Spleen (tissue), 11 donors: ENCODE results near the gene NDUFAF8. TPM values are rescaled to one million over a fixed set of nuclear protein-coding genes. Genes with fewer than 3 reads are reported as not detected.

Experiments used
- DNase-seq: peaks from one replicate; pipeline ENCODE4 v3.0.0-alpha.2; 2020
- H3K27ac ChIP-seq, 8 donors: fragments of 200-600 bp; sonication (generic) in 7 of 8; 1 replicate in 4 of 8; 2 replicates in 4 of 8; pipeline versions ENCODE4 v1.5.0 to v1.8.0; 2016 to 2021; ENCODE audit warnings: inconsistent platforms in 4 of 8, mild to moderate bottlenecking in 4 of 8, moderate library complexity in 1 of 8
- H3K27me3 ChIP-seq, 7 donors: fragments of 200-600 bp; sonication (generic) in 6 of 7; replicated peaks in 1 of 7; 1 replicate in 4 of 7; 2 replicates in 3 of 7; pipeline versions ENCODE4 v1.5.0 to v1.8.0; 2016 to 2021; ENCODE audit warnings: inconsistent platforms in 3 of 7, mild to moderate bottlenecking in 1 of 7
- H3K36me3 ChIP-seq, 6 donors: fragments of 200-600 bp; sonication (generic) in 5 of 6; 1 replicate in 4 of 6; 2 replicates in 2 of 6; pipeline versions ENCODE4 v1.5.0 to v1.8.0; 2016 to 2021; ENCODE audit warnings: inconsistent platforms in 2 of 6
- H3K4me1 ChIP-seq, 6 donors: fragments of 200-600 bp; sonication (generic) in 5 of 6; 1 replicate in 3 of 6; 2 replicates in 3 of 6; pipeline versions ENCODE4 v1.5.0 to v1.8.0; 2016 to 2021; ENCODE audit warnings: inconsistent platforms in 3 of 6
- H3K4me3 ChIP-seq, 8 donors: fragments of 200-600 bp; sonication (generic) in 7 of 8; 1 replicate in 4 of 8; 2 replicates in 4 of 8; pipeline versions ENCODE4 v1.5.0 to v1.8.0; 2016 to 2021; ENCODE audit warnings: inconsistent platforms in 4 of 8, mild to moderate bottlenecking in 4 of 8, moderate library complexity in 2 of 8
- H3K9me3 ChIP-seq, 8 donors: fragments of 200-600 bp; sonication (generic) in 7 of 8; 1 replicate in 4 of 8; 2 replicates in 4 of 8; pipeline versions ENCODE4 v1.5.0 to v1.8.0; 2016 to 2021; ENCODE audit warnings: inconsistent platforms in 4 of 8
- POLR2A ChIP-seq, 3 donors: fragments of 450-650 bp; IDR thresholded peaks; one replicate each; pipeline ENCODE4 v1.5.1; 2017; ENCODE audit warnings: antibody characterized with exemption in 3 of 3, mild to moderate bottlenecking in 1 of 3
- POLR2AphosphoS5 ChIP-seq, 3 donors: sonication (generic); formaldehyde crosslinking; IDR thresholded peaks; one replicate each; pipeline ENCODE4 v1.5.1; 2017; ENCODE audit warnings: antibody characterized with exemption in 3 of 3
- WGBS, 5 donors: extraction: QIAGEN DNeasy Blood & Tissue Kit in 3 of 5; methylation state at CpG; one replicate each; pipeline versions ENCODE4 v1.1.5 to v1.1.7; 2013 to 2018; 5-methylcytosine and 5-hydroxymethylcytosine counted together
- intact Hi-C: fragments of 100-400 bp; cut with DNase I; formaldehyde crosslinking; loops from one replicate; pipeline ENCODE4 v1.15.0; 2023; ENCODE audit warnings: low total_unique reads
- polyA plus RNA-seq, 3 donors: library from polyadenylated mRNA; stranded (reverse); fragments of 200-250 nt; gene quantifications; one replicate each; pipeline ENCODE4 v1.2.1, GENCODE V29; 2013
- total RNA-seq, 7 donors: library from RNA; depleted of rRNA in 3 of 7; stranded (reverse); fragments of >200 nt in 3 of 7; fragmentation: NEBNext Ultra II Directional in 4 of 7; extraction: Animal tissue kit (Norgen Biotek cat#: 25700) in 4 of 7; gene quantifications; one replicate each; pipeline versions ENCODE4 v1.1.0 to v1.2.1, GENCODE V29; 2016 to 2021
- TF ChIP-seq, protein P1 (sequence below), 11 experiments: fragments of 200-600 bp in 7 of 11; fragments of 450-650 bp in 4 of 11; sonication (generic) in 4 of 11; IDR thresholded peaks in 8 of 11; conservative IDR thresholded peaks in 3 of 11; 1 replicate in 7 of 11; 2 replicates in 4 of 11; pipeline versions ENCODE4 v1.4.0 to v1.8.0; 2016 to 2021; ENCODE audit warnings: antibody characterized with exemption in 11 of 11, inconsistent platforms in 4 of 11, mild to moderate bottlenecking in 1 of 11
- donor health status: healthy with polysubstance abuse.
- donor health status: DM: no; HTN: no; CAD: no; lungs with moderate emphysema.
- donor health status: DM: no; HTN: no; CAD: no.
- donor health status: Bipolar disorder and iron deficiency.
- donor health status: healthy.
- donor health status: DM: no; HTN: no; CAD: no.
- donor health status: DM: yes; HTN: yes; CAD: no.

NDUFAF8 gene
- total and polyA plus RNA-seq, 10 donors: 22.0 to 57.6 (median 39.5) TPM

DNA sequence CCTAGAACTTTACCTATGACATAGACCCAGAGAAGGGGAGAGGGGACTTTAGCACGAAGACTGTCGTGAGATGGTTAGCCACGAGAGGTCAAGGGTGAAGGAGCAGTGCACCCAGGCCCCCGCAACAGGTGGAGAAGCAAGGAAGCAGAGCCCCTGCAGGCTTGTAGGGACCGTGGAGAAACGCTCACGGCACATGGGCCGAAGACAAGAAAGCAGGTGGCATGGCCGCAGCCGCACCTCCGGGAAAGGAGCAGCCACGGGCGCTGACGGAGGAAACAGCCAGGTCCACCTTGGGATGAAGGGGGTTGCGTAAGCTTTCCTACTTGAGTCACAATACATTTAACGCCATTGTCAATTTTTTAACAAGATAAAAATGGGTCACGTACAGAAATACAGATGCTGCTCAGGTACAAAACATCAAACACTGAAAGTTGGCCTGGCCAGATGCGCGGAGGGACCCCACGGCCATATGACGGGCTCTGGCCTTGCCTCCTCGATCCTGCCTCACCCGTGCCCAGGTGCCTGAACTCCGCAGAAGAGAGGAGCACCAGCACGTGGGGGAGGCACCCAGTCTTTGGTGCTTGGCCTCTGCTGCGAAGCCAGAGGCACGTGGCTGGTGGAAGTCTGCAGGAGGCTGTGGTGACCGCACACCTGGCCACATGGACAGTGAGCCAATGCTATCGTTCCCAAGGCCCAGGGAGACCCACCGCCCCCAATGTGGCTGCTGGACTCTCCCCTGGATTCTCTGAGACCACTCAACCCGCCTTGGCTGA lies 34.8 kb downstream of the NDUFAF8 start:
- Histone ChIP-seq H3K36me3 (peaks cover 3 to 100% (median 84%) of the 10 kb centered on the region in 6 donors), H3K27ac (peak overlapping the region in 3 of 8 donors; percentile 70 to 78 (median 77)), H3K9me3 (no peaks in the 10 kb centered on the region), H3K27me3 (no peaks in the 10 kb centered on the region), H3K4me1 (peaks cover 0 to 42% (median 16%) of the 10 kb centered on the region in 6 donors), H3K4me3 (no peak overlapping the region)
- intact Hi-C loops: no loop called here
- WGBS, 5 donors: 87 to 98% (median 93%) methylated on average over 27 to 31 of the region's 31 CpGs
- DNase-seq: no peak
- TF ChIP-seq POLR2A (IDR thresholded peaks at IDR 0.05) (no peak), POLR2AphosphoS5 (IDR thresholded peaks at IDR 0.05) (no peak)

DNA sequence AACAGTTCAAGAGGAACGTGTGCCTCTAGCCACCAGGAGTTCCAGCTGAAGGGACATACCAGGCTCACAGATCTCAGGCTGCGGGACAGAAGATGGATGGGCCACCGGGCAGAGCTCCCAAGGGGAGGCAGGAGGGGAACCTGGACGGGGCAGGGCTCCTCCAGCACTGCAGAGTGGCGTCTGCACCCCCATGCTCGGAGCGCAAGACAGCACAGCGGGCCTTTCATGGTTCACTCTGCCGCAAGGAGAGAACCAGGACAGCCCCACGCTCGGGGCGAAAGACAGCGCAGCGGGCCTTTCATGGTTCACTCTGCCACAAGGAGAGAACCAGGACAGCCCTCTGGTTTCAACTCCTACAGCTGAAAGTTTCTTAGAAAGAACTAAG lies 35.3 kb downstream of the NDUFAF8 start:
- no peak for DNase-seq
- TF ChIP-seq, protein P1, sequence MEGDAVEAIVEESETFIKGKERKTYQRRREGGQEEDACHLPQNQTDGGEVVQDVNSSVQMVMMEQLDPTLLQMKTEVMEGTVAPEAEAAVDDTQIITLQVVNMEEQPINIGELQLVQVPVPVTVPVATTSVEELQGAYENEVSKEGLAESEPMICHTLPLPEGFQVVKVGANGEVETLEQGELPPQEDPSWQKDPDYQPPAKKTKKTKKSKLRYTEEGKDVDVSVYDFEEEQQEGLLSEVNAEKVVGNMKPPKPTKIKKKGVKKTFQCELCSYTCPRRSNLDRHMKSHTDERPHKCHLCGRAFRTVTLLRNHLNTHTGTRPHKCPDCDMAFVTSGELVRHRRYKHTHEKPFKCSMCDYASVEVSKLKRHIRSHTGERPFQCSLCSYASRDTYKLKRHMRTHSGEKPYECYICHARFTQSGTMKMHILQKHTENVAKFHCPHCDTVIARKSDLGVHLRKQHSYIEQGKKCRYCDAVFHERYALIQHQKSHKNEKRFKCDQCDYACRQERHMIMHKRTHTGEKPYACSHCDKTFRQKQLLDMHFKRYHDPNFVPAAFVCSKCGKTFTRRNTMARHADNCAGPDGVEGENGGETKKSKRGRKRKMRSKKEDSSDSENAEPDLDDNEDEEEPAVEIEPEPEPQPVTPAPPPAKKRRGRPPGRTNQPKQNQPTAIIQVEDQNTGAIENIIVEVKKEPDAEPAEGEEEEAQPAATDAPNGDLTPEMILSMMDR (IDR thresholded peaks at IDR 0.05 in 8 of 11, conservative IDR thresholded peaks at IDR 0.05 in 3 of 11): no peak
- TF ChIP-seq POLR2AphosphoS5 (IDR thresholded peaks at IDR 0.05) (no peak), POLR2A (IDR thresholded peaks at IDR 0.05) (no peak)
- no peak overlapping the region for H3K4me3 ChIP-seq
- intact Hi-C loops: no loop called here
- H3K4me1 ChIP-seq: peaks cover 0 to 42% (median 16%) of the 10 kb centered on the region in 6 donors
- no peaks in the 10 kb centered on the region for H3K27me3 ChIP-seq
- no peaks in the 10 kb centered on the region for H3K9me3 ChIP-seq
- 94 to 99% (median 96%) methylated on average over 10 to 14 of the region's 14 CpGs for WGBS, 5 donors
- peak overlapping the region in 3 of 8 donors; percentile 70 to 78 (median 77) for H3K27ac ChIP-seq
- peaks cover 3 to 100% (median 84%) of the 10 kb centered on the region in 6 donors for H3K36me3 ChIP-seq

DNA sequence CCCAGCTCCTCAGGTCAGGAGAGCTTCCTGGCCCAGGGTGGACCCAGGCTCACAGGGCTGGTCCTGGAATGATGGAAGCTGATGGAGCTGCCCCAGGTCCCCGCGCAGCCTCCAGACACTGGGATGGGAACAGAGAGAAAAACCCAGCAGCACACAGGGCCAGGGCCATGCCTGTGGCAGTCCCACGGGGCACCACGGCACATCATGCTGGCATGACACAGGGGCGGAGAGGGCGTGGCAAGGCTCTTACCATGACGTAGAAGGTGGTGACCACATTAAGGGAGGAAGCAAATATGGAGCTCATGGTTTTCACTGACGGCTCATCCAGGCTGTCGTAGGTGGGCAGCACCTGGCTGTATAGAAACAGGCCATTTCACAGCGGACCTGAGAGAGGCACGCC lies 37.7 kb downstream of the NDUFAF8 start:
- no peak for DNase-seq

DNA sequence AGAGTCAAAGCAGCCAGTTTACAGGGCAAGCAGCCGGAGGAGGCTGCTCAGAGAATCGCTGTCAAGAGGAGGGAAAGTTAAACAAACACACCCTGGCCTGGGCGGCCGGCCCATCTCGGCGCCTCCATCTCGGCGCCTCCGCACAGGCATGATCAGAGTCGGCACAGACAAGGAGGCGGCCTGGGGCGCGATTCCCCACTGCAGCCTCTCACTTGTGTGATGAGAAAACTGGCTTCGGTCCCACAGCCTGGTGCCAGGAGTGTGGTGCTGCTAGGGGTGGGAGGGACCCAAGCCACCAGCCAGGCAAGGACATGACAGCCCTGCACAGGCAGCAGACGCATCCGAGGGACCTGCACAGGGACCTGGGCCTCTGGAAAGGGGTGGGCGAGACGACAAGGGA lies 38.3 kb downstream of the NDUFAF8 start:
- no peaks in the 10 kb centered on the region for H3K9me3 ChIP-seq
- H3K27me3 ChIP-seq: no peaks in the 10 kb centered on the region
- intact Hi-C loops: no loop called here
- H3K36me3 ChIP-seq: peaks cover 3 to 100% (median 86%) of the 10 kb centered on the region in 6 donors
- TF ChIP-seq POLR2AphosphoS5 (IDR thresholded peaks at IDR 0.05): peak in 1 of 3 donors; percentile 24
- TF ChIP-seq POLR2A (IDR thresholded peaks at IDR 0.05): no peak
- TF ChIP-seq, protein P1 (IDR thresholded peaks at IDR 0.05 in 8 of 11, conservative IDR thresholded peaks at IDR 0.05 in 3 of 11): no peak
- H3K27ac ChIP-seq: peak overlapping the region in 2 of 8 donors; percentile 14 to 16
- peaks cover 0 to 21% (median 11%) of the 10 kb centered on the region in 6 donors for H3K4me1 ChIP-seq
- no peak for DNase-seq
- no peak overlapping the region for H3K4me3 ChIP-seq
- WGBS, 5 donors: 75 to 96% (median 90%) methylated on average over 18 of the region's 18 CpGs

More for the DNA sequence above, 37.7 kb downstream of the NDUFAF8 start:
- H3K4me3 ChIP-seq: no peak overlapping the region
- H3K9me3 ChIP-seq: no peaks in the 10 kb centered on the region
- H3K27me3 ChIP-seq: no peaks in the 10 kb centered on the region
- peaks cover 0 to 27% (median 16%) of the 10 kb centered on the region in 6 donors for H3K4me1 ChIP-seq
- H3K27ac ChIP-seq: no peak overlapping the region
- peak in 1 of 3 donors; percentile 29 for TF ChIP-seq POLR2AphosphoS5 (IDR thresholded peaks at IDR 0.05)
- TF ChIP-seq, protein P1 (IDR thresholded peaks at IDR 0.05 in 8 of 11, conservative IDR thresholded peaks at IDR 0.05 in 3 of 11): no peak
- WGBS, 5 donors: 90 to 94% (median 91%) methylated on average over 6 to 11 of the region's 11 CpGs
- intact Hi-C loops: no loop called here
- H3K36me3 ChIP-seq: peaks cover 3 to 100% (median 85%) of the 10 kb centered on the region in 6 donors
